ENCODE results near the gene WBP1. TPM values are rescaled to one million over a fixed set of nuclear protein-coding genes. Genes with fewer than 3 reads are reported as not detected.
A peak's percentile ranks its signal among the peaks of the same experiment; 100 is the strongest.

The WBP1 gene
- total RNA-seq, 4 donors from 2014 or later: 44.2 to 91.5 (median 47.0) TPM

GRCh38 chr2:74495440-74495839 lies 37.2 kb downstream of the WBP1 start:
- Histone ChIP-seq H3K27me3 (peaks cover 40% of the 10 kb centered on the region), H3K4me3 (no peak overlapping the region), H3K9me3 (no peaks in the 10 kb centered on the region), H3K36me3 (peaks cover 0 to 46% of the 10 kb centered on the region in 2 donors), H3K27ac (no peak overlapping the region), H3K4me1 (peaks cover 0 to 30% (median 24%) of the 10 kb centered on the region in 3 donors)
- no peak for ATAC-seq
- WGBS, 2 donors (ENCODE audit: low coverage in 1 of 2): 80% methylated on average over 1 of the region's 1 CpG; no CpG with 5 or more reads in 1 of the 2 donors
- TF ChIP-seq POLR2AphosphoS5 (IDR thresholded peaks at IDR 0.05) (no peak), CTCF (IDR thresholded peaks at IDR 0.05) (no peak), EP300 (IDR thresholded peaks at IDR 0.05) (no peak), POLR2A (IDR thresholded peaks at IDR 0.05) (no peak)

GRCh38 chr2:74496997-74497776 lies 38.9 kb downstream of the WBP1 start:
- Histone ChIP-seq H3K36me3 (peaks cover 0 to 28% of the 10 kb centered on the region in 2 donors), H3K27ac (no peak overlapping the region), H3K9me3 (no peaks in the 10 kb centered on the region), H3K4me1 (peaks cover 0 to 32% (median 24%) of the 10 kb centered on the region in 3 donors), H3K4me3 (peak overlapping the region in 1 of 2 donors; percentile 40), H3K27me3 (peaks cover 57% of the 10 kb centered on the region)
- TF ChIP-seq EP300 (IDR thresholded peaks at IDR 0.05) (no peak), CTCF (IDR thresholded peaks at IDR 0.05) (no peak), POLR2AphosphoS5 (IDR thresholded peaks at IDR 0.05) (no peak), POLR2A (IDR thresholded peaks at IDR 0.05) (no peak)
- ATAC-seq: no peak
- 42% methylated on average over 15 of the region's 19 CpGs; no CpG with 5 or more reads in 1 of the 2 donors for WGBS, 2 donors (ENCODE audit: low coverage in 1 of 2)

- ATAC-seq: peak; percentile 16
- peaks cover 65% of the 10 kb centered on the region for H3K27me3 ChIP-seq
- TF ChIP-seq POLR2AphosphoS5 (IDR thresholded peaks at IDR 0.05): no peak
- no peak for TF ChIP-seq CTCF (IDR thresholded peaks at IDR 0.05)
- TF ChIP-seq EP300 (IDR thresholded peaks at IDR 0.05): no peak
- no peak for TF ChIP-seq POLR2A (IDR thresholded peaks at IDR 0.05)
- no peaks in the 10 kb centered on the region for H3K9me3 ChIP-seq
- 5 to 14% methylated on average over 7 to 11 of the region's 61 CpGs for WGBS, 2 donors (ENCODE audit: low coverage in 1 of 2)
- peak overlapping the region in 1 of 4 donors; percentile 3 for H3K27ac ChIP-seq
- H3K4me3 ChIP-seq: peak overlapping the region in 1 of 2 donors; percentile 40
- H3K4me1 ChIP-seq: peaks cover 0 to 40% (median 24%) of the 10 kb centered on the region in 3 donors
- H3K36me3 ChIP-seq: peaks cover 0 to 21% of the 10 kb centered on the region in 2 donors
Measured at GRCh38 chr2:74497777-74498499, 39.7 kb downstream of the WBP1 start.

DNA sequence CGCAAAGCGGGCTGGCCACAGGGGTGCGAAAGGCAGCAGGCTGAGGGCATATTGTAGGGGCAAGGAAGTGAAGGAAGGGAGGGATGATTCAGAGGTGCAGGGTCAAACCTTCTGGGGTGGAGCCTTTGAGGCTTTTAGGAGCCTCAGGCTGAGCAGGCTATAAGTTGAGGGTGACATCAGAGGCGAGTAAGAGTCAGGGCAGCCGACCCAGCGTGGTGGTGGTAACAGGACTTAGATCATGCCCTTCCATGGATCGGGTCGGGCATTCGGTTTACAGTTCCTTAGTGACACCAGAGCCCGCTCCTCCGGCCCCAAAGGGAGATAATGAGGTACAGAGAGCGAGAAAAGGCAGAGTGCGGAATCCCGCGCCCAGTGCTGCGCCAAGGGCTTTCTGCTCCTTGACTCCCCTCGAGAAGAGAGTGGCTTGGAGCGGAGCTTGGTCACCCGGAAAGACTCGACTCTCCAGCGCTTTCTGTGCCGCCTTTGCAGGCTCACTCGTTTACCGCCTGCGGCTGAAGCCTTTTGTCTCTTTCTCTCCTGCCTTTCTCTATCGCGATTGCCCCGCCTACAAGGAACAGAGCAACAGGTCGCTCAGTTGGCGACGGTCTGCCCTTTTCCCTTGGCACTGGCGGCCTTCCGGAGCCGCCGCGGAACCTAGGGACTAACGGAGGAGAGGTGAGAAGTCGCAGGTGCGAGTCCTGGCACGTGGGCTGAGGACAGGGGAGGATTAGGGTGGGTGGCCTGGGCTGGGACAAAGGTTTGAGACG lies 40.4 kb downstream of the WBP1 start:
- TF ChIP-seq CTCF (IDR thresholded peaks at IDR 0.05) (no peak), POLR2A (IDR thresholded peaks at IDR 0.05) (no peak), EP300 (IDR thresholded peaks at IDR 0.05) (no peak), POLR2AphosphoS5 (IDR thresholded peaks at IDR 0.05) (no peak)
- Histone ChIP-seq H3K4me1 (peaks cover 0 to 47% (median 24%) of the 10 kb centered on the region in 3 donors), H3K4me3 (peak overlapping the region in 1 of 2 donors; percentile 40), H3K27me3 (peaks cover 72% of the 10 kb centered on the region), H3K9me3 (no peaks in the 10 kb centered on the region), H3K27ac (no peak overlapping the region), H3K36me3 (peaks cover 0 to 13% of the 10 kb centered on the region in 2 donors)
- ATAC-seq: no peak
- WGBS, 2 donors (ENCODE audit: low coverage in 1 of 2): 4 to 7% methylated on average over 4 to 8 of the region's 41 CpGs
